K562 (cell line): ENCODE measurements around the gene HOXB13. TPM values are rescaled to one million over a fixed set of nuclear protein-coding genes. Genes with fewer than 3 reads are reported as not detected.
A peak's percentile ranks its signal among the peaks of the same experiment; 100 is the strongest.

Experiments
- CTBP1 ChIP-seq: fragments of 450-650 bp; IDR thresholded peaks from 2 replicates; pipeline ENCODE4 v1.6.1; 2016; ENCODE audit warnings: borderline replicate concordance
- DNMT1 ChIP-seq: fragments of 450-650 bp; IDR thresholded peaks from 2 replicates; pipeline ENCODE4 v1.6.1; 2016; ENCODE audit warnings: antibody characterized with exemption, mild to moderate bottlenecking
- FOXA3 ChIP-seq, 2 experiments: fragments of 450-650 bp in 1 of 2; sonication (generic) in 1 of 2; formaldehyde crosslinking; IDR thresholded peaks in 1 of 2; conservative IDR thresholded peaks in 1 of 2; 2 replicates each; pipeline versions ENCODE4 v1.4.0 to v1.8.0; 2020 to 2022; ENCODE audit warnings: mild to moderate bottlenecking in 2 of 2, missing genetic modification reagents in 1 of 2
- FOXP1 ChIP-seq: sonication (generic); formaldehyde crosslinking; IDR thresholded peaks from 2 replicates; pipeline ENCODE4 v1.8.0; 2022; ENCODE audit warnings: mild to moderate bottlenecking, missing genetic modification reagents
- ILK ChIP-seq: fragments of 450-650 bp; IDR thresholded peaks from 2 replicates; pipeline ENCODE4 v1.6.1; 2016; ENCODE audit warnings: missing genetic modification characterization, low read depth, mild to moderate bottlenecking, missing compliant biosample characterization, moderate library complexity, borderline replicate concordance
- MAZ ChIP-seq, 2 experiments: fragments of 450-650 bp in 1 of 2; sonication (generic) in 1 of 2; formaldehyde crosslinking; IDR thresholded peaks in 1 of 2; conservative IDR thresholded peaks in 1 of 2; 2 replicates each; pipeline versions ENCODE4 v1.4.0 to v1.5.0; 2020; ENCODE audit warnings: mild to moderate bottlenecking in 1 of 2, missing genetic modification reagents in 1 of 2
- MLLT1 ChIP-seq, 2 experiments: fragments of 450-650 bp; IDR thresholded peaks; 2 replicates each; pipeline ENCODE4 v1.6.1; 2016
- NFRKB ChIP-seq: fragments of 450-650 bp; IDR thresholded peaks from 2 replicates; pipeline ENCODE4 v1.6.1; 2016; ENCODE audit warnings: low read depth
- NR2F6 ChIP-seq: fragments of 450-650 bp; formaldehyde crosslinking; IDR thresholded peaks from 2 replicates; pipeline ENCODE4 v1.4.0; 2020; ENCODE audit warnings: mild to moderate bottlenecking
- POLR2B ChIP-seq: fragments of 450-650 bp; IDR thresholded peaks from 2 replicates; pipeline ENCODE4 v1.6.1; 2018; ENCODE audit warnings: low read depth; ENCODE audit not compliant: partially characterized antibody
- PTTG1 ChIP-seq: fragments of 450-650 bp; IDR thresholded peaks from 2 replicates; pipeline ENCODE4 v1.6.1; 2016; ENCODE audit warnings: low read depth, mild to moderate bottlenecking, missing genetic modification characterization, missing compliant biosample characterization
- RBM17 ChIP-seq: fragments of 200-400 bp; formaldehyde crosslinking; IDR thresholded peaks from 2 replicates; pipeline ENCODE4 v1.6.1; 2017; ENCODE audit warnings: low read depth, mild to moderate bottlenecking, low read length, borderline replicate concordance
- RFX5 ChIP-seq: IDR thresholded peaks from 2 replicates; pipeline ENCODE4 v1.6.1; 2011; ENCODE audit warnings: low read depth, mild to moderate bottlenecking, improper control_type of control experiment, low read length
- SPI1 ChIP-seq: IDR thresholded peaks from 2 replicates; pipeline ENCODE4 v1.6.1; 2011; ENCODE audit warnings: low read depth, low read length, control low read depth, borderline replicate concordance
- ZKSCAN1 ChIP-seq: fragments of 150-350 bp; IDR thresholded peaks from 2 replicates; pipeline ENCODE4 v1.6.1; 2016; ENCODE audit warnings: low read depth, low read length
- ZKSCAN8 ChIP-seq: fragments of 200-800 bp; sonication (Bioruptor generic); IDR thresholded peaks from 2 replicates; pipeline ENCODE4 v1.6.1; 2016; ENCODE audit warnings: missing genetic modification characterization, missing compliant biosample characterization
- ZNF184 ChIP-seq: sonication (generic); formaldehyde crosslinking; IDR thresholded peaks from 2 replicates; pipeline ENCODE4 v1.5.0; 2020; ENCODE audit warnings: missing genetic modification reagents
- ZNF512 ChIP-seq: IDR thresholded peaks from 2 replicates; pipeline ENCODE4 v1.6.1; 2016; ENCODE audit warnings: missing genetic modification characterization, missing compliant biosample characterization
- ZNF518B ChIP-seq: fragments of 250-450 bp; sonication (Bioruptor Pico); IDR thresholded peaks from 2 replicates; pipeline ENCODE4 v1.5.0; 2021; ENCODE audit warnings: mild to moderate bottlenecking, moderate library complexity
- ZNF695 ChIP-seq: fragments of 450-650 bp; formaldehyde crosslinking; IDR thresholded peaks from 2 replicates; pipeline ENCODE4 v1.4.0; 2020; ENCODE audit warnings: mild to moderate bottlenecking, moderate library complexity
- ZNF766 ChIP-seq: fragments of 200-800 bp; sonication (Bioruptor generic); conservative IDR thresholded peaks from 2 replicates; pipeline ENCODE4 v1.6.1; 2016; ENCODE audit warnings: missing genetic modification characterization, missing compliant biosample characterization
- ZZZ3 ChIP-seq: fragments of 450-650 bp; IDR thresholded peaks from 2 replicates; pipeline ENCODE4 v1.6.1; 2016; ENCODE audit warnings: antibody characterized with exemption, mild to moderate bottlenecking, moderate library complexity
- polyA plus RNA-seq, 8 experiments: library from polyadenylated mRNA; depleted of rRNA in 4 of 8; stranded (reverse) in 5 of 8; unstranded in 3 of 8; fragments of >200 nt; fragmentation: Nextera tagmentation in 2 of 8; fragmentation: Illumina TruSeq in 1 of 8; extraction: Ambion mirVana in 2 of 8; extraction: Trizol in 1 of 8; gene quantifications; 2 replicates each; pipeline versions ENCODE4 v1.2.1 to v1.2.3, GENCODE V29; 2011 to 2014; ENCODE audit warnings: inconsistent platforms in 1 of 8, missing spikeins in 1 of 8
- total RNA-seq, 7 experiments: library from RNA; depleted of rRNA in 6 of 7; stranded (reverse); fragments of >200 nt in 6 of 7; fragmentation: Illumina TruSeq in 2 of 7; extraction: Trizol in 2 of 7; gene quantifications; 2 replicates each; pipeline versions ENCODE4 v1.2.1 to v1.2.3, GENCODE V29; 2011 to 2021; ENCODE audit warnings: low replicate concordance in 1 of 7

The HOXB13 gene
- total and polyA plus RNA-seq, 9 of the 15 experiments (the other 6 are each of a cell fraction or from before 2014, with no cell fraction given): not detected

DNA sequence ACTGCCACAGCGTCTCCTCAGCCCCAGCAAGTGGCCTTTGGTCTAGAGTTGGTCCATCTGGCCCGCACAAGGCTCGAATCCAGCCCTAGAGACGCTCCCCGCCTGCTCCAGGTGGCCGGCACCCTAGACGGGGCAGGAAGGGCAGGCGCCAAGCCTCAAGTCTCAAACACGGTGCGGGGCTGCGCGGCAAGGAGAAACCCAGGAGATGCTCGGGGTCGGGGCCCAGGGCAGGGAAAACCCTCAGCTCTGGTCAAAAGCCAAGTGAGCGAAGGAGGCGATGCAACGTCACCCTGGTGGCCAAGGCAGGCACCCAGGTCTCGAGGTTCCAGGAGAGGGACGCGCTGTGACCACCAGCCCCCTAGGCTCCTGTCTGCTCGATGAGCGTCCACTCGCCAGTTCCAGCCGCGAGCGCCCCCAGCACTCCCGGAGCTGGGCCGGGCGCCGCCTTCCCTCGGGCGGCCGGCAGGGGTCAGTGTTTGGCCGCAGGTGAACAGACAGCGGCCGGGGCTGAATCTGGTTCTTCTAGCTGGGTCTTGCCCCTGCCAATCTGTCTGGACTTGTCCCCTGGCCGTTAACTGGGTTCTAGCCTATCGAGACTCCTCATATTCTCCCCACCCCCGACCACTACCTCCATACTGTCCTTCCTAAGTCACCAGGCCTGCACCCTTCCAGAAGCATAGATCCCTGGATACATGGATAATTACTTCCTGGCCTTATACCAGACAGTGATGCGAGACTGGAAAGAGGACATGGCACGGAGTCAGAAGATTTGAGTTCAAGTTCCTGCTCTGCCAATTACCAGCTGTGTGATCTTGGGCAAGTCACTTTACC is 50.2 kb downstream of the HOXB13 start (continued):
- TF ChIP-seq ZNF512 (tag) (no peak), FOXA3 (CRISPR knock-in tag; conservative IDR thresholded peaks at IDR 0.05 in 1 of 2, IDR thresholded peaks at IDR 0.05 in 1 of 2) (no peak), ZNF184 (no peak), RBM17 (no peak), FOXP1 (CRISPR knock-in tag) (no peak), NFRKB (no peak), ZNF518B (CRISPR knock-in tag) (no peak), CTBP1 (peak; percentile 59; the same call in 1 of the 2 replicates), MLLT1 (IDR thresholded peaks at IDR 0.05) (peak in 1 of 2 experiments; percentile 72; a peak in 2 of 4 replicates), PTTG1 (no peak), NR2F6 (no peak), POLR2B (no peak), ZNF766 (CRISPR knock-in tag) (no peak), MAZ (CRISPR knock-in tag; conservative IDR thresholded peaks at IDR 0.05 in 1 of 2, IDR thresholded peaks at IDR 0.05 in 1 of 2) (peak; percentile 40 to 76; a peak in 2 of 4 replicates), RFX5 (no peak), ILK (tag) (no peak), ZZZ3 (no peak), ZKSCAN1 (no peak), ZKSCAN8 (no peak), DNMT1 (no peak), ZNF695 (no peak), SPI1 (no peak)
